ENCODE results near the gene ERRFI1.

- TF ChIP-seq, protein P1, sequence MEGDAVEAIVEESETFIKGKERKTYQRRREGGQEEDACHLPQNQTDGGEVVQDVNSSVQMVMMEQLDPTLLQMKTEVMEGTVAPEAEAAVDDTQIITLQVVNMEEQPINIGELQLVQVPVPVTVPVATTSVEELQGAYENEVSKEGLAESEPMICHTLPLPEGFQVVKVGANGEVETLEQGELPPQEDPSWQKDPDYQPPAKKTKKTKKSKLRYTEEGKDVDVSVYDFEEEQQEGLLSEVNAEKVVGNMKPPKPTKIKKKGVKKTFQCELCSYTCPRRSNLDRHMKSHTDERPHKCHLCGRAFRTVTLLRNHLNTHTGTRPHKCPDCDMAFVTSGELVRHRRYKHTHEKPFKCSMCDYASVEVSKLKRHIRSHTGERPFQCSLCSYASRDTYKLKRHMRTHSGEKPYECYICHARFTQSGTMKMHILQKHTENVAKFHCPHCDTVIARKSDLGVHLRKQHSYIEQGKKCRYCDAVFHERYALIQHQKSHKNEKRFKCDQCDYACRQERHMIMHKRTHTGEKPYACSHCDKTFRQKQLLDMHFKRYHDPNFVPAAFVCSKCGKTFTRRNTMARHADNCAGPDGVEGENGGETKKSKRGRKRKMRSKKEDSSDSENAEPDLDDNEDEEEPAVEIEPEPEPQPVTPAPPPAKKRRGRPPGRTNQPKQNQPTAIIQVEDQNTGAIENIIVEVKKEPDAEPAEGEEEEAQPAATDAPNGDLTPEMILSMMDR (IDR thresholded peaks at IDR 0.05): no peak
- TF ChIP-seq POLR2A (IDR thresholded peaks at IDR 0.05): no peak
These were observed 3.5 kb downstream of the ERRFI1 start for GRCh38 chr1:8022395-8023286.
